H1 (cell line): ENCODE results near the gene DSC3. TPM values are rescaled to one million over a fixed set of nuclear protein-coding genes. Genes with fewer than 3 reads are reported as not detected.

Source experiments
- CTCF ChIA-PET: fragments of 300-600 bp; sonication (Branson Sonifier 250); formaldehyde crosslinking; loops from one replicate; lab custom pipeline; 2021; ENCODE audit not compliant: partially characterized antibody; lab: Charles Lee
- POLR2A ChIA-PET: fragments of 300-600 bp; sonication (Branson Sonifier 250); formaldehyde crosslinking; loops from one replicate; lab custom pipeline; 2021; ENCODE audit warnings: inconsistent platforms; ENCODE audit not compliant: partially characterized antibody; lab: Charles Lee
- DNase-seq, 2 experiments: peaks; one replicate each; pipeline versions ENCODE4 v3.0.0 to v3.0.0-alpha.2; 2010 to 2022; ENCODE audit warnings: low spot score in 2 of 2, low read depth in 1 of 2, mixed read lengths in 1 of 2
- FAIRE-seq: peaks from 2 replicates; lab custom pipeline; 2011; peaks lifted over from hg19 to GRCh38; lab: Jason Lieb, UNC
- H2AFZ ChIP-seq: 2 replicates; pipeline ENCODE4 v1.8.1; 2012; ENCODE audit warnings: low read length, inconsistent platforms
- H2AK5ac ChIP-seq: 2 replicates; pipeline ENCODE4 v1.6.1; 2013; ENCODE audit warnings: low read depth, low read length
- H2BK120ac ChIP-seq: replicated peaks from 2 replicates; pipeline ENCODE3; 2013; ENCODE audit warnings: low read depth, low read length, inconsistent platforms
- H2BK12ac ChIP-seq: 2 replicates; pipeline ENCODE4 v1.6.1; 2013; ENCODE audit warnings: low read depth, low read length
- H2BK15ac ChIP-seq: 2 replicates; pipeline ENCODE4 v1.6.1; 2013; ENCODE audit warnings: low read length
- H2BK20ac ChIP-seq: 2 replicates; pipeline ENCODE4 v1.6.1; 2013; ENCODE audit warnings: low read length
- H2BK5ac ChIP-seq: 2 replicates; pipeline ENCODE4 v1.6.1; 2013; ENCODE audit warnings: low read depth, low read length
- H3K14ac ChIP-seq: 2 replicates; pipeline ENCODE4 v1.6.1; 2013; ENCODE audit warnings: inconsistent platforms; ENCODE audit not compliant: insufficient read length
- H3K18ac ChIP-seq: 2 replicates; pipeline ENCODE4 v1.6.1; 2013; ENCODE audit warnings: low read length; ENCODE audit errors: extremely low read depth
- H3K23ac ChIP-seq: 2 replicates; pipeline ENCODE4 v1.6.1; 2013; ENCODE audit warnings: inconsistent platforms; ENCODE audit not compliant: insufficient read length
- H3K23me2 ChIP-seq: 2 replicates; pipeline ENCODE4 v1.6.1; 2013; ENCODE audit warnings: low read depth, low read length
- H3K27ac ChIP-seq: 2 replicates; pipeline ENCODE4 v1.6.1; 2011; ENCODE audit warnings: low read depth, low read length, inconsistent platforms
- H3K27me3 ChIP-seq, 4 experiments: replicated peaks in 1 of 4; 1 replicate in 1 of 4; 2 replicates in 3 of 4; pipeline versions ENCODE4 v1.6.1 to v1.8.1; 2011 to 2013; ENCODE audit warnings: low read length in 3 of 4, mild to moderate bottlenecking in 3 of 4, inconsistent platforms in 2 of 4, mixed read lengths in 2 of 4, moderate library complexity in 1 of 4; ENCODE audit not compliant: control insufficient read depth in 3 of 4, insufficient read depth in 3 of 4; ENCODE audit errors: extremely low read depth in 1 of 4
- H3K36me3 ChIP-seq, 4 experiments: 2 replicates each; pipeline versions ENCODE4 v1.6.1 to v1.8.1; 2011 to 2013; ENCODE audit warnings: mild to moderate bottlenecking in 4 of 4, low read length in 3 of 4, moderate library complexity in 2 of 4, control low read depth in 1 of 4, inconsistent platforms in 1 of 4; ENCODE audit not compliant: insufficient read depth in 4 of 4, control insufficient read depth in 2 of 4
- H3K4ac ChIP-seq: replicated peaks from 2 replicates; pipeline ENCODE3; 2013; ENCODE audit warnings: low read length, low read depth, mixed read lengths, inconsistent platforms; ENCODE audit not compliant: insufficient read length
- H3K4me1 ChIP-seq, 4 experiments: replicated peaks in 1 of 4; 1 replicate in 1 of 4; 2 replicates in 3 of 4; pipeline versions ENCODE4 v1.6.1 to v1.8.1; 2011 to 2013; ENCODE audit warnings: low read length in 3 of 4, inconsistent platforms in 2 of 4, mixed read lengths in 1 of 4; ENCODE audit not compliant: insufficient read depth in 4 of 4, control insufficient read depth in 3 of 4
- H3K4me2 ChIP-seq, 2 experiments: 2 replicates each; pipeline versions ENCODE4 v1.6.1 to v1.8.1; 2011 to 2013; ENCODE audit warnings: low read depth in 2 of 2, low read length in 2 of 2, control low read depth in 1 of 2, inconsistent platforms in 1 of 2, mild to moderate bottlenecking in 1 of 2; ENCODE audit not compliant: insufficient read depth in 1 of 2
- H3K4me3 ChIP-seq, 4 experiments: fragments of 200-600, 300-600 bp in 1 of 4; sonication (generic), shearing (Covaris generic), sonication (Bioruptor Twin) in 1 of 4; 2 replicates each; pipeline versions ENCODE4 v1.5.1 to v1.8.1; 2011 to 2016; ENCODE audit warnings: low read length in 4 of 4, low read depth in 3 of 4, control low read depth in 2 of 4, inconsistent platforms in 2 of 4, mild to moderate bottlenecking in 2 of 4, mixed read lengths in 1 of 4, moderate library complexity in 1 of 4; ENCODE audit not compliant: insufficient read depth in 2 of 4; ENCODE audit errors: extremely low read depth in 1 of 4
- H3K56ac ChIP-seq: replicated peaks from 2 replicates; pipeline ENCODE3; 2013; ENCODE audit warnings: low read depth, mild to moderate bottlenecking, mixed read lengths, low read length, inconsistent platforms; ENCODE audit not compliant: insufficient read length
- H3K79me1 ChIP-seq: 2 replicates; pipeline ENCODE4 v1.6.1; 2013; ENCODE audit warnings: low read depth, low read length, control low read depth
- H3K79me2 ChIP-seq, 2 experiments: 2 replicates each; pipeline versions ENCODE4 v1.6.1 to v1.8.1; 2012 to 2013; ENCODE audit warnings: low read length in 2 of 2, mild to moderate bottlenecking in 2 of 2, inconsistent platforms in 1 of 2; ENCODE audit not compliant: insufficient read depth in 2 of 2, control insufficient read depth in 1 of 2
- H3K9ac ChIP-seq, 4 experiments: replicated peaks in 1 of 4; 1 replicate in 1 of 4; 2 replicates in 3 of 4; pipeline versions ENCODE4 v1.6.1 to v1.8.1; 2011 to 2013; ENCODE audit warnings: low read depth in 3 of 4, low read length in 3 of 4, control low read depth in 2 of 4, mild to moderate bottlenecking in 2 of 4, moderate library complexity in 2 of 4, inconsistent platforms in 1 of 4; ENCODE audit errors: extremely low read depth in 1 of 4
- H3K9me3 ChIP-seq, 2 experiments: 2 replicates each; pipeline versions ENCODE4 v1.6.1 to v1.8.1; 2012 to 2013; ENCODE audit warnings: mild to moderate bottlenecking in 2 of 2, moderate library complexity in 2 of 2, control low read depth in 1 of 2, inconsistent platforms in 1 of 2, low read depth in 1 of 2, low read length in 1 of 2, mixed read lengths in 1 of 2; ENCODE audit not compliant: insufficient read depth in 2 of 2
- H4K20me1 ChIP-seq, 2 experiments: replicated peaks in 1 of 2; 2 replicates each; pipeline versions ENCODE3 to v1.8.1; 2011 to 2013; ENCODE audit warnings: inconsistent platforms in 2 of 2, low read length in 2 of 2, mild to moderate bottlenecking in 1 of 2; ENCODE audit not compliant: insufficient read depth in 2 of 2, control insufficient read depth in 1 of 2
- H4K5ac ChIP-seq: 2 replicates; pipeline ENCODE4 v1.6.1; 2013; ENCODE audit warnings: low read length, low read depth, mixed read lengths, inconsistent platforms; ENCODE audit not compliant: insufficient read length
- H4K8ac ChIP-seq: 2 replicates; pipeline ENCODE4 v1.8.0; 2013; ENCODE audit warnings: mild to moderate bottlenecking, moderate library complexity, low read length, inconsistent platforms; ENCODE audit not compliant: insufficient read depth; ENCODE audit errors: extremely low read depth
- H4K91ac ChIP-seq: replicated peaks from 2 replicates; pipeline ENCODE3; 2013; ENCODE audit warnings: low read length, mixed read lengths, inconsistent platforms; ENCODE audit not compliant: insufficient read length
- WGBS, 2 experiments: shearing (Covaris generic) in 1 of 2; methylation state at CpG; one replicate each; pipeline versions ENCODE4 v1.1.6 to v1.1.7; 2013 to 2015; ENCODE audit warnings: low lambda C conversion rate in 2 of 2, mixed read lengths in 2 of 2, inconsistent platforms in 1 of 2, low coverage in 1 of 2, missing lambda C conversion rate in 1 of 2; ENCODE audit not compliant: insufficient replicate concordance in 2 of 2, insufficient coverage in 1 of 2, insufficient read length in 1 of 2; ENCODE audit errors: extremely low coverage in 1 of 2, missing lambda C conversion rate in 1 of 2; 5-methylcytosine and 5-hydroxymethylcytosine counted together
- polyA plus RNA-seq, 7 experiments: library from polyadenylated mRNA; depleted of rRNA in 3 of 7; stranded (reverse) in 5 of 7; unstranded in 2 of 7; fragments of >200 nt in 5 of 7; fragments of 200-250 nt in 2 of 7; gene quantifications; 1 replicate in 5 of 7; 2 replicates in 1 of 7; 4 replicates in 1 of 7; pipeline versions ENCODE4 v1.2.1 to v1.2.3, GENCODE V29; 2011 to 2013; ENCODE audit warnings: missing spikeins in 2 of 7, mixed read lengths in 2 of 7
- total RNA-seq: library from RNA; stranded (reverse); fragmentation: NEBNext Ultra II Directional; extraction: Animal tissue kit (Norgen Biotek cat#: 25700); gene quantifications from 2 replicates; pipeline ENCODE4 v1.2.1, GENCODE V29; 2021
- TF ChIP-seq, protein P1 (sequence below): IDR thresholded peaks from 2 replicates; pipeline ENCODE4 v1.6.1; 2012; ENCODE audit warnings: low read length, inconsistent platforms

Gene DSC3
- total and polyA plus RNA-seq, 2 of the 8 experiments (the other 6 are each of a cell fraction or from before 2014, with no cell fraction given), result 0.70 to 3.7 TPM

DNA sequence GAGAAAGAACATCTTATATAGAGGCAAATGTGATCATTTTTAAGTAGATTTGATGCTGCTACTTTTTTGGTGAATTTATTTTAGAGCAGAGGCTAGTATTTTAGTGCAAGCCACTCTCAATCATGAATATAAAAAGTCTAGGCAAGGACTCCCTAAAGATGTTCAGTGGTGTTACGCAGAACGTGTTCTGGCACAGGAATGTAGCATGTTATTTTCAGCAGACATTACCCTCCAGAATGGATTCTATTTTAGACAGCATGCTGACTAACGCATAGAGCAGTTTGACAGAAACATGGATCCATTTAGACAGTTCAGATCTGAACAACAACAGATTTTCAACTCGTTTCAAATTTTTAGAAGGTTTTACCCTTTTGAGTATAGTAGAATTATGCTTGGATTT lies 54.1 kb downstream of the DSC3 start:
- Histone ChIP-seq H3K23me2 (peaks cover 3% of the 10 kb centered on the region; the same call in 1 of the 2 replicates), H3K4ac (no peak overlapping the region), H2AK5ac (no peak overlapping the region), H3K4me3 (no peak overlapping the region), H3K18ac (no peak overlapping the region), H4K20me1 (peaks cover 0 to 4% of the 10 kb centered on the region in 2 experiments), H3K79me2 (no peaks in the 10 kb centered on the region), H3K23ac (no peak overlapping the region), H3K4me2 (no peak overlapping the region), H4K8ac (no peak overlapping the region), H3K9ac (no peak overlapping the region), H3K27me3 (peaks cover 0 to 1% (median 0%) of the 10 kb centered on the region in 4 experiments; a peak in 1 of 7 replicates), H2AFZ (no peak overlapping the region), H3K4me1 (no peaks in the 10 kb centered on the region), H2BK20ac (no peak overlapping the region), H4K91ac (no peak overlapping the region), H3K14ac (no peak overlapping the region), H3K36me3 (no peaks in the 10 kb centered on the region), H3K27ac (no peak overlapping the region), H4K5ac (no peak overlapping the region), H3K56ac (no peak overlapping the region), H2BK15ac (no peak overlapping the region), H3K79me1 (no peaks in the 10 kb centered on the region), H2BK120ac (no peak overlapping the region), H3K9me3 (no peaks in the 10 kb centered on the region), H2BK12ac (no peak overlapping the region), H2BK5ac (no peak overlapping the region)
- ChIA-PET POLR2A (no interaction called here), CTCF (interaction anchor here (1.1 kb wide), 1 partner anchor 17 kb away, joined by 3 read pairs; no protein-coding TSS in a partner anchor)
- no peak for FAIRE-seq
- DNase-seq, result no peak
- 88% methylated on average over 4 of the region's 4 CpGs; no CpG with 5 or more reads in 1 of the 2 experiments for WGBS, 2 experiments
- TF ChIP-seq, protein P1, sequence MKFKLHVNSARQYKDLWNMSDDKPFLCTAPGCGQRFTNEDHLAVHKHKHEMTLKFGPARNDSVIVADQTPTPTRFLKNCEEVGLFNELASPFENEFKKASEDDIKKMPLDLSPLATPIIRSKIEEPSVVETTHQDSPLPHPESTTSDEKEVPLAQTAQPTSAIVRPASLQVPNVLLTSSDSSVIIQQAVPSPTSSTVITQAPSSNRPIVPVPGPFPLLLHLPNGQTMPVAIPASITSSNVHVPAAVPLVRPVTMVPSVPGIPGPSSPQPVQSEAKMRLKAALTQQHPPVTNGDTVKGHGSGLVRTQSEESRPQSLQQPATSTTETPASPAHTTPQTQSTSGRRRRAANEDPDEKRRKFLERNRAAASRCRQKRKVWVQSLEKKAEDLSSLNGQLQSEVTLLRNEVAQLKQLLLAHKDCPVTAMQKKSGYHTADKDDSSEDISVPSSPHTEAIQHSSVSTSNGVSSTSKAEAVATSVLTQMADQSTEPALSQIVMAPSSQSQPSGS, result no peak
